NT2/D1 (cell line): Measurements from ENCODE around the gene AMN.

Experiments
- SUZ12 ChIP-seq: IDR thresholded peaks from 2 replicates; pipeline ENCODE4 v1.6.1; 2011; ENCODE audit not compliant: insufficient read length, insufficient read depth; ENCODE audit errors: extremely low read depth
- YY1 ChIP-seq: IDR thresholded peaks from 2 replicates; pipeline ENCODE4 v1.6.1; 2011; ENCODE audit not compliant: insufficient read length, insufficient read depth
- ZNF274 ChIP-seq: IDR thresholded peaks from 2 replicates; pipeline ENCODE4 v1.6.1; 2011; ENCODE audit warnings: mild to moderate bottlenecking, low read depth, low read length

DNA sequence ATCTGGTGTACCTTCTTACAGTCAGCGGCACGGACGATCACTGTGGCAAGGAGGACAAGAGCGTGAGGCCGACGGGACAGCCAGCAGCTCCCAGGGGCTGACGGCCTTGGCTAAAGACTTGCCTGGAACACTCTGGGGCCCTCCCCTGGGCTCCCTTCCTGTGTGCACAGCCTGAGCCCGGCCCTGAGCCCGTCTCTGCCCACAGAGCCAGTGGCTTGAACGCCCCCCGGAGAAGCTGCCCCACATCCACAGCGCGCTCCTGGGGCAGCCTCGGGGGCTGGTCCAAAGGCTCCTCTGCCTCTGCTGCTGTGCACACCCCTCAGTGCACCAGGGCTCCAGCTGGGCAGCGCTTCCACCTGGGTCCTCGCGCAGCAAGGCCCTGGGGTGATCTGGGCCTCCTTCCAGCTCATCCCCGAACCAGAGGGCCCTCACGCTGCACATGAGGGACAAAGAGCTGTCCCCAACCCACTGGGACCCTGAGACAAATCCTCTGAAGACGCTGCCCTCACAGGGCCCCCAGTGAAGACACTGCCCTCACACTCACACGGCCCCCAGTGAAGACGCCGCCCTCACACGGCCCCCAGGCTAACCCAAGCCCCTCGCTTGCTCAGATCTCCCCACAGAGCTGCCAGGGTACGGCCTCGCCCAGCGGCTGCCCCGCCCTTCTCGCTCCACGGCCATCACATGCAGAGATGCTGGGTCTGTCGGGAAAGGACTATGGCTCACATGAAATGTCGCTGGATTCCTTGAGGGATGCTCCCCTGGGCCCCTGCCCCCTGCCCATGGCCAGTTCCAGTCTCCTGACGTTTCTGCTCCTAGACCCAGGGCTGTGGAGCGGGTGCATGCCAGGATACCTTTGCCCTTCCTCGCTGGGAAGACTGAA lies 22.2 kb downstream of the AMN start:
- TF ChIP-seq SUZ12 (no peak), ZNF274 (no peak), YY1 (no peak)
